ENCODE results near the gene FRS3. TPM values are rescaled to one million over a fixed set of nuclear protein-coding genes. Genes with fewer than 3 reads are reported as not detected.

FRS3 gene
- total and polyA plus RNA-seq, 2 of the 8 experiments (the other 6 are each of a cell fraction or from before 2014, with no cell fraction given) = 3.4 to 4.4 TPM

GRCh38 chr6:41736800-41737555 is 42.7 kb downstream of the FRS3 start:
- Histone ChIP-seq H3K9ac (replicated peaks in 1 of 4; ENCODE audit: extremely low read depth in 1 of 4, low read depth in 3 of 4, low read length in 3 of 4) (no peak overlapping the region), H3K56ac (replicated peaks; ENCODE audit: insufficient read length, low read depth, low read length) (no peak overlapping the region), H2BK120ac (replicated peaks; ENCODE audit: low read depth, low read length) (no peak overlapping the region), H3K4me1 (replicated peaks in 1 of 4; ENCODE audit: control insufficient read depth in 3 of 4, insufficient read depth in 4 of 4, low read length in 3 of 4) (peaks cover 3 to 21% (median 14%) of the 10 kb centered on the region in 4 experiments), H3K36me3 (ENCODE audit: control insufficient read depth in 2 of 4, insufficient read depth in 4 of 4, low read length in 3 of 4) (no peaks in the 10 kb centered on the region), H2AK5ac (ENCODE audit: low read depth, low read length) (no peak overlapping the region; the same call in 1 of the 2 replicates), H3K4me2 (ENCODE audit: insufficient read depth in 1 of 2, low read depth in 2 of 2, low read length in 2 of 2) (peak overlapping the region in 1 of 2 experiments; percentile 71; a peak in 1 of 4 replicates), H2BK12ac (ENCODE audit: low read depth, low read length) (no peak overlapping the region), H3K79me2 (ENCODE audit: control insufficient read depth in 1 of 2, insufficient read depth in 2 of 2, low read length in 2 of 2) (no peaks in the 10 kb centered on the region), H4K20me1 (replicated peaks in 1 of 2; ENCODE audit: control insufficient read depth in 1 of 2, insufficient read depth in 2 of 2, low read length in 2 of 2) (peaks cover 0 to 2% of the 10 kb centered on the region in 2 experiments), H2BK15ac (ENCODE audit: low read length) (no peak overlapping the region), H3K4me3 (ENCODE audit: extremely low read depth in 1 of 4, insufficient read depth in 2 of 4, low read depth in 3 of 4, low read length in 4 of 4) (no peak overlapping the region), H3K4ac (replicated peaks; ENCODE audit: insufficient read length, low read depth, low read length) (no peak overlapping the region), H2BK20ac (ENCODE audit: low read length) (no peak overlapping the region), H2AFZ (ENCODE audit: low read length) (no peak overlapping the region), H3K9me3 (ENCODE audit: insufficient read depth in 2 of 2, low read depth in 1 of 2, low read length in 1 of 2) (no peaks in the 10 kb centered on the region), H3K14ac (ENCODE audit: insufficient read length) (no peak overlapping the region), H3K27me3 (replicated peaks in 1 of 4; ENCODE audit: control insufficient read depth in 3 of 4, extremely low read depth in 1 of 4, insufficient read depth in 3 of 4, low read length in 3 of 4) (peaks cover 0 to 8% (median 5%) of the 10 kb centered on the region in 4 experiments; a peak in 3 of 7 replicates), H4K91ac (replicated peaks; ENCODE audit: insufficient read length, low read length) (no peak overlapping the region), H2BK5ac (ENCODE audit: low read depth, low read length) (no peak overlapping the region), H3K79me1 (ENCODE audit: low read depth, low read length) (no peaks in the 10 kb centered on the region), H3K23me2 (ENCODE audit: low read depth, low read length) (peaks cover 9% of the 10 kb centered on the region; the same call in 1 of the 2 replicates), H3K23ac (ENCODE audit: insufficient read length) (no peak overlapping the region), H4K5ac (ENCODE audit: insufficient read length, low read depth, low read length) (no peak overlapping the region), H3K27ac (ENCODE audit: low read depth, low read length) (no peak overlapping the region), H3K18ac (ENCODE audit: extremely low read depth, low read length) (no peak overlapping the region), H4K8ac (ENCODE audit: extremely low read depth, insufficient read depth, low read length) (peak overlapping the region; percentile 62)
- DNase-seq (ENCODE audit: low read depth in 1 of 2, low spot score in 2 of 2) (no peak), FAIRE-seq (no peak)
- CTCF ChIA-PET (ENCODE audit: partially characterized antibody) = interaction anchor here (1.0 to 5.3 kb wide), 10 partner anchors 9 to 47 kb away, joined by 3 to 37 read pairs (median 8); partner anchors contain the start of genes PGC and PRICKLE4
- TF ChIP-seq POLR2A (IDR thresholded peaks at IDR 0.05; ENCODE audit: control extremely low read depth in 1 of 2, low read depth in 2 of 2, low read length in 2 of 2) (no peak), CHD2 (IDR thresholded peaks at IDR 0.05; ENCODE audit: low read length) (no peak), SUZ12 (IDR thresholded peaks at IDR 0.05; ENCODE audit: low read length) (no peak), KDM1A (IDR thresholded peaks at IDR 0.05; ENCODE audit: borderline replicate concordance, low read length) (0 out of 2 replicates have a peak, but pooled peaks have one; percentile 28)
- POLR2A ChIA-PET (ENCODE audit: partially characterized antibody) = interaction anchor here (1.0 kb wide), 1 partner anchor 21 kb away, joined by 3 read pairs; no protein-coding TSS in a partner anchor
- 91% methylated on average over 13 of the region's 13 CpGs; no CpG with 5 or more reads in 1 of the 2 experiments for WGBS, 2 experiments (ENCODE audit: extremely low coverage in 1 of 2, insufficient coverage in 1 of 2, insufficient read length in 1 of 2, insufficient replicate concordance in 2 of 2, low coverage in 1 of 2, low lambda C conversion rate in 2 of 2, missing lambda C conversion rate in 1 of 2)
